Esophagus squamous epithelium (tissue), 4 donors: ENCODE results near the gene MED4.

Source experiments
- POLR2A ChIP-seq, 4 donors: fragments of 450-650 bp; IDR thresholded peaks; one replicate each; pipeline ENCODE4 v1.6.1; 2017; ENCODE audit warnings: antibody characterized with exemption in 4 of 4, mild to moderate bottlenecking in 4 of 4, moderate library complexity in 3 of 4
- TF ChIP-seq, protein P1 (sequence below), 6 experiments: fragments of 450-650 bp in 4 of 6; fragments of 200-600 bp in 2 of 6; sonication (generic) in 2 of 6; IDR thresholded peaks; one replicate each; pipeline ENCODE4 v1.5.1; 2016 to 2019; ENCODE audit warnings: antibody characterized with exemption in 6 of 6, mild to moderate bottlenecking in 4 of 6, moderate library complexity in 4 of 6

DNA sequence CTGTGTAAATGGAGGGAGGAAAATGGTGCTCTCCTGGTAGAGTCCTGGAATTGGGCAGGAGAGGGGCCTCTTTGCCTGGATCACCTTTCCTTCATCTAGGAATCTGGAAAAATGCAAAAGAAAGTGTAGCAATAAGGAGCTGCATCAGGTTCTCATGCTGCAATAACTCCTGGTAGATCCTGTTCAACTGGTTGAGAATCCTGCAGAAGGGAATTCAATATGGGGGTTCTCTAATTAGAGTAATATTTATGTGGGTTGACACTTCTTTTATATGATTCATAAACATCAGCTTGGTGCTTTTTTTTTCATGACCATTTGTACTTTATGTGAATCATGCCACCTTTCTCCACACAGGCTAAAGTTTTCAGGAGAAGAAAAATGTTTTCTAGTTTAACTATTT is 66.8 kb downstream of the MED4 start:
- TF ChIP-seq, protein P1, sequence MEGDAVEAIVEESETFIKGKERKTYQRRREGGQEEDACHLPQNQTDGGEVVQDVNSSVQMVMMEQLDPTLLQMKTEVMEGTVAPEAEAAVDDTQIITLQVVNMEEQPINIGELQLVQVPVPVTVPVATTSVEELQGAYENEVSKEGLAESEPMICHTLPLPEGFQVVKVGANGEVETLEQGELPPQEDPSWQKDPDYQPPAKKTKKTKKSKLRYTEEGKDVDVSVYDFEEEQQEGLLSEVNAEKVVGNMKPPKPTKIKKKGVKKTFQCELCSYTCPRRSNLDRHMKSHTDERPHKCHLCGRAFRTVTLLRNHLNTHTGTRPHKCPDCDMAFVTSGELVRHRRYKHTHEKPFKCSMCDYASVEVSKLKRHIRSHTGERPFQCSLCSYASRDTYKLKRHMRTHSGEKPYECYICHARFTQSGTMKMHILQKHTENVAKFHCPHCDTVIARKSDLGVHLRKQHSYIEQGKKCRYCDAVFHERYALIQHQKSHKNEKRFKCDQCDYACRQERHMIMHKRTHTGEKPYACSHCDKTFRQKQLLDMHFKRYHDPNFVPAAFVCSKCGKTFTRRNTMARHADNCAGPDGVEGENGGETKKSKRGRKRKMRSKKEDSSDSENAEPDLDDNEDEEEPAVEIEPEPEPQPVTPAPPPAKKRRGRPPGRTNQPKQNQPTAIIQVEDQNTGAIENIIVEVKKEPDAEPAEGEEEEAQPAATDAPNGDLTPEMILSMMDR (IDR thresholded peaks at IDR 0.05): no peak
- TF ChIP-seq POLR2A (IDR thresholded peaks at IDR 0.05): no peak
